CMK (cell line): ENCODE measurements around the gene RBKS.

ENCODE experiments used
- DNase-seq: peaks from one replicate; pipeline ENCODE4 v3.0.0-alpha.2; 2010; ENCODE audit warnings: low read depth

The RBKS gene

DNA sequence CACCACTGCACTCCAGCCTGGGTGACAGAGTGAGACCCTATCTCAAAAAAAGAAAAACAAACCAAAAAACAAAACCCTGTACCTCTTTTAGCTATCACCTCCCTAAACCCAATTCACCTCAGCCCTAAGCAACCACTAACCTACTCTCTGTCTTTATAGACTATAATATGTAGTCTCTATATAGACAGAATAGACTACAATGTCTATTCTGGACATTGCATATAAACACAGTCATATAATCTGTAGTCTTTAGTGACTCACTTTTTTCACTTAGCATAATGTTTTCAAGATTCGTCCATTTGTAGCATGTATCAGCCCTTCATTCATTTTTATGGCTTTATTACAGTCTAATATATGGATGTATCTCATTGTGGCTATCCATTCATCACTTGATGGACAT, 155.9 kb downstream of the RBKS start:
- DNase-seq = no peak
